Hematopoietic multipotent progenitor cell (in vitro differentiated cells): Measurements from ENCODE around the gene SLC7A14. TPM values are rescaled to one million over a fixed set of nuclear protein-coding genes. Genes with fewer than 3 reads are reported as not detected.

ENCODE experiments used
- DNase-seq, 3 donors: peaks; one replicate each; pipeline ENCODE4 v3.0.0-alpha.2; 2011 to 2015; ENCODE audit warnings: low read depth in 2 of 3, low spot score in 2 of 3
- total RNA-seq: library from RNA; depleted of rRNA; stranded (reverse); fragments of >200 nt; gene quantifications from one replicate; pipeline ENCODE4 v1.2.3, GENCODE V29; 2012

SLC7A14 gene
- not detected for total RNA-seq

DNA sequence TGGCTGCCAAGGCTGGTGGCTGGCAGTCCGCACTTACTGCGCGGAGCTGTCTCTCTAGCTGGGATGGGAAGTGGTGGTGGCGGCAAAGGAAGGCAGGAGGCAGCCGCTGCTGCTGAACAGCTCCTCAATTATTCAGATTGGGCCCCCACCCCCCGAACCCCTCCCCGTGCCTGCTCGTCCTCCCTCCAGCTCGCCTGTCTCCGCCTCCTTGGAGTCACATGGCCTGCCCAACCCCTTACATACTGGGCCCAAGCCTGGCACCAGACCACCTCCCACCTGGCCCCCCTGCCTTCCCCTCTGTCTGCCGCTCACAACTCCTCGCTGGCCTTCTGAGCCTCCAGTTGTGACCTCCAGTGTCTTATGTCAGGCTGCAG, at the start of gene SLC7A14:
Gene SLC7A14 (minus strand): TSS at position 139 of the 374 bp plus-strand sequence. CDS start 59,139 bp downstream, outside the sequence.
- no peak for DNase-seq

DNA sequence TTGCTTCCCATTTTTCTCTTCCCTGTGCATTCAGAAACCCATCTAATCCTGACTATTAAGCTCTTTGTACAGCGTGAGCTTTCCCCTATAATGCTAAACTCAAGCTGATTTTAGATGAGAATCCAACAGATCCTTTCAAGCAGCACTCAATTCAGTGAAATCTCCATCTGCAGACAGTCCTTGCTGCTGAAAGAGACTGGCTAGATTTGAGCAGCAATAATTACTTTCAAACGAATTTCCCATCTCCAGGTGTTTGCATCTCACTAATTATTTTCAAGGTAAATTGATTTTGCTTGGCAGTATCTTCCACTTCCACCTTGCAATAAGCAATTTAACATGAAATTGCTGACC, 49.5 kb upstream of the SLC7A14 start:
- no peak for DNase-seq

DNA sequence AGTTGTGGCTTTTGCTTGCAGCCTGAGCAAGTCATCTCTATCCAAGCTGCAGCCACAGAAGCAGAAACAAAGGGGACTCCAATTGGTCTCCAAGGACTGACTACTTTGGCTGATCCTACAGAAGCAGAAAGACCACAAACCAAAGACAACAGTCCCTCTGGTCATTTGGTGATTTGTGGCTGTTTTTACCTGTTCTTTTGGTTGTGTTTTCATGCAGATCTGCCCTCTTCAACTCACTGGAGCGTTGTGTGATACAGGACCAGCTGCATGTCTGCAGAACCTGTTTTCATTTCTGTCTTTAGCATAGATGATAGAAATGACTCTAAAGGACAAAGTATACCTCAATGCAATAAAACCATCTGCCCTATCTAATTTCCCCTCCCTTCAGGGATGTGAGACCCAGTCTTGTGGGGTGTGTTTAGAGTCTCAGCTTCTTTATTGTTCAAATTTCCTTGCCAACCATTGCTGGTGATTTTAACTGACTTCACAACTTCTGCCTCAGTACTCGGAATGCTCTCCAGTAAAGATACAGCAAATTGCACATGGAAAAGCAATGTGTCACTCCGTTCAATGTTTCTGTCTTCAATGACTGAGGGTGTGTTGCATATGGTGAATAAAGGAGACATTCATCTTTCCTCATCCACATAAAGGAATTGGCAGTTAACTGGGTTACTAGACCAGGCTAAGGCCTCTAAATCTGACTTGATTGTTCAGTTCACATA, 48.9 kb upstream of the SLC7A14 start:
- no peak for DNase-seq

DNA sequence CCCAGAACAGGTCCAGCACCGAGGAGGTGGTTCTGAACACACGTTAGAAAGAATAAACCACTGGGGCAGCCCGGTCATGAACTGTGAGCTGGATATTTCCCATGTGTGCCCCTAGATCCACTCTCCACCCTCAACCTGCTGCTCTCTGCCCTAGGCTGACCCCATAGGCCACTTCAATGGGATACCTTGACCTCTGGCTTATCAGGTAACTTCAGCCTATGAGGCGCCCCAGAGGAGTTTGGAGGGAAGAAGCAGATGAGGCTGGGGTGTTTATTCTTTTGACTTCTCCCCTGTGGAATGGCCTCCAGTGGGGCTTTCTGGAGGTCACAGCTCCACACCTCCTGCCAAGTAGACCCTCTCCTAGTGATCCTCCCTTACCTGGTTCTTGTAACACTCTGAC, 47.7 kb upstream of the SLC7A14 start:
- no peak for DNase-seq

DNA sequence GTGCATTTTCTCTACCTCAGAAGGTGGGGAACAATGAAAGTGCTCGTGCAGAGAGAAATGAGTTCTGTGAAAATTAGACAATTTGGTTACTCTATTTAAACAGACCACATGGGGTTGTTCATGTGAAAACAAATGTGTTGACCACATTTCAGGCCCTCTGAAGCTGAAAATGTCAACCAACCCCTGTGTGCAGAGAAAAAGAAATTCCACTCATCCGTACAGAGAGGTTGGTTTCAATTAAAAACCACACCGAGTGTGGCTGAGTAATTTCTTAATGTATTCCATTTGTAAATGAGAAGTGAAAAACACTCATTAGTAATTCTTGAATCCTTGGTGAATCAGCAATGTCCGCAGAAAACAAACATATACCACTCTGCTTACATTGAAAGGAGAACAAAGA, 46.9 kb upstream of the SLC7A14 start:
- no peak for DNase-seq

DNA sequence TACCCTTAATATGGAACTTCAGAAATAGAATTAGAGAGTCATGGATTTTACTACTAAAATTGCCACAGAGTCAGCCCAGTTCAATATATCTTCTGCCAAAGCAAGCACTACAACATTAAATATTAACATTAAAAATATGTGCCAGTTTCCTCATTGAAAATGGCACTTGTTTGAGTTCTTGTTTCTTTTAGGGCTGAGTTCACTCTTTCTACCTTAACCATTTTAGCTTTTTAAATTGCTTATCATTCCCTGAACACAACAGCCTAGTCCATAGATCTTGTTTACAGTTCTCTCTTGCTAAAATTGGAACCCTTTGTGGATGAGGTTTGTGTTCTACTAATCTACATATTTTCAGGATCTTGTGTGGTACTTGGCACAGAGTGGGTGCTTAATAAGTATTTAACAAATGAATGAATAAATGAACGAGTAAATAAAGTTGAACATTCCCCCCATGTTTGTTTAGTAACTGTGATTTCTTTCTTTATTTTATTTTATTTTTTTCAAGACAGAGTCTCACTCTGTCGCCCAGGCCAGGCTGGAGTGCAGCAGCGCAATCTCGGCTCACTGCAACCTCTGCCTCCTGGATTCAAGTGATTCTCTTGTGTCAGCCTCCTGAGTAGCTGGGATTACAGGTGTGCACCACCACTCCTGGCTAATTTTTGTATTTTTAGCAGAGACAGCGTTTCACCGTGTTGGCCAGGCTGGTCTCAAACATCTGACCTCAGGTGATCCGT, 46.0 kb upstream of the SLC7A14 start:
- DNase-seq: no peak

DNA sequence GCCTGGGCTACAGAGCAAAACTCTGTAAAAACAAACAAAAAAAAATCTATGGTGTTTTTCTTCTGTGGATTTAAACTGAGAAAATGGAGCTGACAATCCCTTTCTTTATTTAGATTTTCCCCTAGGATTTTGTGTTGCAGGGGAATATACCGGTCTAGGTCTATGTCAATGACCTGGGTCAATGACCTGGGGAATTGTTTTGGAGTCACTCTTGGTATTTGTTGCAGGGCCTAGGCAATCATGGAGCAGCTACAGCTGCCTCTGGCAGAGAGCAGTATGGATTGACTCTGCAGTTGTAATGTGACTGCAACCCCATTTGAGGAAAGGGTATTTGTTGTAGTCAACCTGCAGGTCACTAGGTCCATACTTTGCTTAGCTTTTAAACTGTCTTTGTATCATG, 37.6 kb upstream of the SLC7A14 start:
- no peak for DNase-seq

DNA sequence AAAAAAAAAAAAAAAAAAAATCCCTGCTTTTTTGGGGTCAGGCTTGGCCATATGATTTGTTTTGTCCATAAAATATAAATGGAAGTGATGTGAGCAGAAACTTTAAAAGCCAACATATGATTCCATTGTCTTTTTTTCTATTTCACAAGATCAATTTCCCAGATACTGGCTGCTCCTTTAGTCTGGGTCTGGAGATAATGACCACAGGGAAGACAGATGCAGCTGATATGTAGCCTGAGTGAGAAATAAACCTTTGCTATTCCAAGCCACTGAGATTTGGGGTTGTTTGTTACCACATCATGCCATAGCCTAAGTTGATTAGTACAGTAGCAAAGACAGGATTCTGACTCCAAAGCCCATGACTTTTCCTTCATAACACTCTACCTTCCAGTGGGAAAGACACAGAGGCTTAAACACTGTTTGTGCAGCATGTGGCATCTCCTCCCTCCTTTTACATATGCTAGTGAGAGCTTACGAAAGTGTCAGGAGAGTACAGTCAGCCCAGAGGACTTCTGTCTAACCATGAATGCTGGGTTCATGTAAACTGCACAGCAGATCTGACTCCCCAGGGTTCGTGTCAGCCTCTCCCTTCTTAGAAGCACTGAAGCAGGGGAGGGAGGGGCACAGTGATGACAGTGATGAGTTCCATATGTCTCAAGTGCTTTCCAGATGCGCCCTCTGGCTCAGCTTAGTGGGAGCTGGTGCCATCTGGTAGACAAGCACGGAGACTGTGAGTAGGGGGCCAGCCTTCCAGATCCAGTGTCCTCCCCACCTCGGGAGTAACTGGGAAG, 36.7 kb upstream of the SLC7A14 start:
- DNase-seq: no peak

DNA sequence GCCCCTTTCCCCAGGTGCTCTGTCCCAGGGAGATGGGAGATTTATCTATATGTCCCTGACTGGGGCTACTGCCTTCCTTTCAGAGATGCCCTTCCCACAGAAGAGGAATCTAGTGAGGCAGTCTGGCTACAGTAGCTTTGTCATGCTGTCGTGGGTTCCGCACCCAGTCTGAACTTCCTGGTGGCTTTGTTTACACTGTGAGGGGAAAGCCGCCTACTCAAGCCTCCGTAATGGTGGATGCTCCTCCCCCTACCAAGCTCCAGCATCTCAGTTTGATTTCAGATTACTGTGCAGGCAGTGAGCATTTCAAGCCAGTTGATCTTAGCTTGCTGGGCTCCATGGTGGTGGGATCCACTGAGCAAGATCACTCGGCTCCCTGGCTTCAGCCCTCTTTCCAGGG, 35.4 kb upstream of the SLC7A14 start:
- no peak for DNase-seq

DNA sequence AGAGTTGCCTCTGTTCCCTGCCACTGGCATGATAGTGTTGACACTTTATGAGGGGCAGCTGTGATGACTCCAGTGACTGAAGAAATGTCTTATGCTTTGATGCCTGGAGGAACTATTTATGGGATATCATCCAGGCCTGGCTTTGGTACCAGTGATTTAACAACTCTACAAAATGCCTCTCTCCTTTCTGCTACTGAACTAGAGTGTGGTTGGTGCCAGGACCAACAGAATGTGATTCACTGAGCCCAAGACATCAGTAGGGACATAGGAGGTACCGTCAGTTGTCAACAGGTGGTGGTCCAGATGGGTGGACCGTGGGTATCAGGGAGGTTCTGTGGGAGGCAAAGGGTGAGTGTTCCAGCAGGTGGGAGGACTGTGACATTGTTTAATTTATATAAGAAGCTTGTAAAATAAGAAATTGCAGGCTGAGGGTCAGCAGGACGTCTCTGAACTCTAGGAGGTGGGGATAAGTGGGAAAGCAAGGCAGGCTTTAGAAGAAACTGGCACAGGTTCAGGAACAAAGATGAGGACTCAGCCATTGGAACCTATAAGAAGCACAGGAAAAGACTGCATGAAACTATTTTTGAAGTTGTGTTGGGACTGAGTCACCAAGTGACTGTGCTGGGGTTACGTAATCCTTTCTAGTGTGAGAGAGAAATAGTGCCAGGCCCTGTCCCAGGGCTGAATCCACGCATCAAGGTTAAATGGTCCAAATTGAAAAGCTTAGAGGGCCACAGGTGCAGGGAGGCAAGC, 28.5 kb upstream of the SLC7A14 start:
- no peak for DNase-seq

DNA sequence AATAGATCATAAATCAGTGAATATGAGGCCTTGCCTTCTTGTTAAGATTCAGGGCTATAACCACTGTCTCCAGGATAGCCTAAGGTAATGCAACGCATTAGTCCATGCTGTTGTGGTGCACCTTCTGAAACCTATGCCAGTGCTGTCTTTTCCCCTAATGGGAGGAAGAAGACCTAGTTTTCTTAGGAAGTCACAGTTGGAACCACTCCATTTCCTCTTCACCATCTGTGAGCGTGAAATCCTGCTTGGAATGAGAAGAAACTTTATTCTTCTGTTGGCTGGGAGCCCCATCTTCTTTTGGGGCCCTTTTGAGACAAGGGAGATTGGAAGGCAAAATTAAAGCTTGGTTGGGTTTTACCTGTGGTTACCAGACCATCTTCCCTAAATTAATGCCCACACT, 25.9 kb upstream of the SLC7A14 start:
- DNase-seq: no peak

DNA sequence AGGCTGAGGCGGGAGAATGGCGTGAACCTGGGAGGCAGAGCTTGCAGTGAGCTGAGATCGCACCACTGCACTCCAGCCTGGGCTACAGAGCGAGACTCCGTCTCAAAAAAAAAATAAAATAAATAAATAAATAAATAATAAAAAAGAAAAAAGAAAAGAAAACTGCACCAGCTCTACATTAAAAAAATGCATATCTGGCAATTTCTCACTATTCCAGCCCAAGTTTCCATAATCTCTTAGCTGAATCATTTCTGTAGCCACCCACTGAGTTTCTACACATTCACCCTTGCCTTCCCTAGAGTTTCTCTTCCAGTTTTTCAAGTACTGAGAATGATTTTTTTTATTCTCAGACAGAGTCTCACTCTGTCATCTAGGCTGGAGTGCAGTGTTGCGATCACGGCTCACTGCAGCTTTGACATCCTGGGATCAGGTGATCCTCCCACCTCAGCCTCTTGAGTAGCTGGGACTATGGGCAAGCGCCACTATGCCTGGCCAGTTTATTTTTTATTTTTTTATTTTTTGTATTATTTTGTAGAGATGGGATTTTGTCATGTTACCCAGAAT, 24.5 kb upstream of the SLC7A14 start:
- no peak for DNase-seq

DNA sequence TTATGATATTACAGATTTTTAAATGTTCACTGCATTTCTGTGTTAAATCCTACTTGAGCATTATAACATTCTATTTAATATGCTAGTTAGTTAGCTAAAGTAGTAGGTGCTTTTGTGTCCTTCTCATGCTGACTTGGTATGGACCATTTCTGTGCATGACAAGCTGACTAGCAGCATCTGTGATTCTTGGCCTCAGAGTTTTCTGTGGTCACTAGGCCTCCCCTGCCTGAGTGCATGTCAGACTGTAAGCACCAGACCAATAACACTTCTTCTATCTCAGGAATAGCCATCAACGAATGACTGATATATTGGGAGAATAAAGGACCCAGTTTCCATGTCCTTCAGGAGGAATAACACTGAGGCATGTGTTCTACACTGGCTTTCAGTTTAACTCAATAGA, 22.6 kb upstream of the SLC7A14 start:
- DNase-seq: no peak

DNA sequence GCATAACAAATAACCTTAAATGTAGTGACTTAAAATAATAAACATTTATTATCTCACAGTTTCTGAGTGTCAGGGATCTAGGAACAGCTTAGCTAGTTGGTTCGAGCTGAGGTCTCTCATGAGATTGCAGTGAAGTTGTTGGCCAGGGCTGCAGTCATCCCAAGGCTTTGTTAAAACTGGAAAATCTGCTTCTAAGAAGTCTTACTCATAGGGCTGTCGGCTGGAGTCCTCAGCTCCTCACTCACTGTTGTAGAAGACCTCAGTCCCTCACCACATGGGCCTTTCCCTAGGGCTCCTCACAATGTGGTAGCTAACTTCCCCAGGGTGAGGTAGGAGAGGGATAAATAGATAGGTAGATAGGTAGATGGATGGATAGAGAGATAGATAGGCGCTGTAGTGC, 20.8 kb upstream of the SLC7A14 start:
- DNase-seq: no peak

DNA sequence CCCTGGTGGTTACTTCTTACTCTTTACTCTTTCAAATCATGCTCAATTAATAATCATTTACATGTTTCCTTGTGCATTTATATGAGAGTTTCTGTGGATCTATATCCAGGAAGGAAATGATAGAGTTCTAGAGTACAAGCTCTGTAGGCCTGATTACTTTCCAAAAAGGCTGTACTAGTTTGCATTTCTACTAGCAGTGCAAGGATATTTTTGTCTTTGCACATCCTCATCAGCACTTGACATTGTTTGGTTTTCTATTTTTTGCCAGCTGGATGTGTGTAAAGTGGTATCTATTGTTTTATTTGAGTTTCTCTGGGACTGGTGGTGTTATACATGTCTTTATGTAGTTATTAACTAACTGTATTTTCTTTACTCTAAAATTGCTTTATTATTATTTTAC, 19.6 kb upstream of the SLC7A14 start:
- no peak for DNase-seq

DNA sequence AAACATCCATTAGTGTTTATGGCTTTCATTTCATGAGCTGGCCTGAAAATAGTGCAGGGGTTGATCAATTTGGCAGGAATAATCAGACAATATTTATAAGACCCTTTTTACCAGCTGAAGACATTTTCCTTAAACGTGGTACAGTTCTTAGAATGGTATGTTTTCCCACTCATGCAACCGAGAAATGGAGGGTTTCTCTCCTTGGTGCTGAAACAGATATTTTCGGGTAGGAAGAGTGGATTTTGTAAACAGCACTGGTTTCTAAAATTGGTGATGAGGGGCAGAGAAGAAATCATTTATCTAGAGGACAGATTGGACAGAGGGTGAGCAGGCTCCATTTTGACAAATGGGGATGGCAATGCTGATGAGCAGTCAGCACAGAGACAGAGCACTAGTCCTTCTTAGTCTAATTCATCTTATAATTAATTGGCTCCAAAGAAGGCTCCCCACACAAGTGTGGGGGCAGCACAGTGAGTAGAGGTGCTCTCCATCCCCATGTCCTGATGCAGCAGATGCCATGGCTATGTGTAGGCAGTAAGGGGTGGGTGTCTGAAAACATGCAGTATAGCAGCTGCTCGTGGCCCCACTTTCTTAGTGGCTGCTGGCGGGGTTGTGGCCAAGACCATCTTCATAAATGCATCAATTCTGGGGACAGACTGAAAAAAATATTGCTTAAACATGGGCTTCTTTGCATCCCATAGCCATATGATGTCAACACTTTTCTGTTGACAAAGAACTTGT, 18.1 kb upstream of the SLC7A14 start:
- no peak for DNase-seq

DNA sequence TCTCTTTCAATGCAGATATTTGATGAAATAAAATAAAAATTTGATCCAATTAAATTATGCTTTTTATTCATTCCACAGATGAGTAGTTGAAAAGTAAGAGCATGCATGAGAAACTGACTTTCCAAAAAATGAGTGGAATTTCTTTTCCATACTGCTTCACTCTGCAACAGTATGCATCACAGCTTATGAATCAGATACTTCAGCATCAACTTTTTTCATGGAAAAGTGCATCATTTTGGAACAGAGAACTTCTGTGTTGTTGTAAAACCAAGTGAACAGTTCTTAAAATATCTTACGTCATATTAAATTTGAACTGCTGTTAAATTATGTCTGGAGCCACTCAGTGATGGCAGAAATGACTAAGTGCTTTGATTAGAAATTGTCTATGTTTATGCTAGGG, 16.7 kb upstream of the SLC7A14 start:
- DNase-seq: no peak

DNA sequence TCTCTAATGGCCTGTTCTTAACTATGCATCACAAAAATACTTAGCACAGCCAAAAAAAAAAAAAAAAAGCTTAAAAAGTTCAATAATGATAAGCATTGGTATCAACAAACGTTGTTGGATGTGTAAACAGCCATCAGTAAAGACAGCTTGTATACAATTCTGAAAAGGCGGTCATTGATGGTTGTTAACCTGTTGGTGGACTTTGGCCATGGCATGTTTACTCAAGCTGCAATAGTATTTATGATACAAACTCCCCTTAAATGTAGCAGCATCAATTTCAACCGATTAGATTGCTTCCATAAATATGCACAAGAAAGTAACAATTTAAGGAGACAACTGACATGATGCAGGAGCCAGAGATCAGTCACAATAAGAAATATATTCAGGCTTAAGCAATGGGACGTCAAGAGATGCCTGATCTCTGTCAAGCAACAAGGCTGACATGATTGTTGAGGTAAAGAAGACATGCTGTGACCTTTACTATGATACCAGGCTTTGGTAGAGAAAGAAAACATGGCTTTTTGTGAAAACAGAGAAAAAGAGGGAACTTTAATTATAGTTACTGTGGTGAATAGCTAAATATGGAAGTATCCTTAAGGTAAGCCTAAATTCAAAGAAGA, 14.2 kb upstream of the SLC7A14 start:
- DNase-seq: no peak

DNA sequence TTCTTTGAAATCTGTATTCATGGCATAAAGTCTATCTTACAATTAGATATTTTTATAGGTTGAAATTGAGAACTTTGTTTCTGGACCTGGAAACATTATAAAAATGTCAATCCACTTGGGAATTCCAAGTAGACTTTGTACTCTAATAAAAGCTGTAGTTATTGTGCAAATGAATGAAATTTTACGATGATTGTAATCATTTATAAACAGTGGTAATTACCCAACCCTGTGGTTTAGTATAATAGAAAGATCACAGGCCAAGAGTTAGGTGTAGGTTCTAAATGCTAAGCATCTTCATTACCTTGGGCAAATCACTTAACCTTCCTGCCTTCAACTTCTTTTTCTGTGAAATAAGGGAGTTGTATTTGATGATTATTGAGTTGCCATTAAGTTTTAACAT, 13.2 kb upstream of the SLC7A14 start:
- no peak for DNase-seq

DNA sequence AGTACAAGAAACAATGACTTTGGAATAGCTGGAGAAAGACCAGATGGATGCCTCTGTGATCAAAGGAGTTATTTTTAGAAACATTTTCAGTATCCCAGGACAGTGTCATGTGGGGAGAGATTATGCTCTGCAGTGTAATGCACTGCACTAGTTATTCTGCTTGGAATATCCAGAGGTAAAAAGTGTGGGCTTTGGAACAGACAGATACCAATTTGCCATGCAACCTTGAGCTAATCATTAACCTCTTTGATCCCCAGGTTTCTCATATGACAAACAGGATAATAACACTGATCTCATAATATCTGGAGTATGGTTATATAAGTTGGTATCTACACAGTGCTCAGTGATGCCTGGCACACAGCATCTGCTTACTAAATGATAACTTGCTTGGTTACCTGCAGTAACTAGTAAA, 12.2 kb upstream of the SLC7A14 start:
- no peak for DNase-seq
